ENCODE data around the gene RADIL.

RADIL gene

GRCh38 chr7:4789194-4790077, 94.1 kb downstream of the RADIL start:
- DNase-seq: no peak

- DNase-seq: no peak
These were observed 94.8 kb downstream of the RADIL start for GRCh38 chr7:4788627-4789189.

GRCh38 chr7:4787947-4788626, 95.4 kb downstream of the RADIL start:
- DNase-seq: no peak

- DNase-seq: no peak
These were observed 96.0 kb downstream of the RADIL start for GRCh38 chr7:4787541-4787940.

GRCh38 chr7:4786015-4786414, 97.5 kb downstream of the RADIL start:
- DNase-seq: no peak

GRCh38 chr7:4785371-4785770, 98.1 kb downstream of the RADIL start:
- DNase-seq: no peak

- no peak for DNase-seq
These were observed 98.7 kb downstream of the RADIL start for GRCh38 chr7:4784799-4785198.

GRCh38 chr7:4783762-4784351, 99.7 kb downstream of the RADIL start:
- DNase-seq: peak; percentile 33

GRCh38 chr7:4783292-4783652, 100.2 kb downstream of the RADIL start:
- DNase-seq: no peak

- DNase-seq: no peak
These were observed 100.9 kb downstream of the RADIL start for GRCh38 chr7:4782333-4783291.

GRCh38 chr7:4781366-4782069, 102.0 kb downstream of the RADIL start:
- no peak for DNase-seq

GRCh38 chr7:4779118-4779517, 104.4 kb downstream of the RADIL start:
- DNase-seq: no peak

GRCh38 chr7:4775848-4776623, 107.5 kb downstream of the RADIL start:
- DNase-seq: no peak

- peak; percentile 95 for DNase-seq
These were observed 108.2 kb downstream of the RADIL start, which contains the start of gene AP5Z1 for GRCh38 chr7:4775250-4775847. TSS of gene AP5Z1 (plus strand) at chr7:4775623. CDS start at chr7:4775716, 93 bp downstream.

GRCh38 chr7:4774658-4775249, 108.8 kb downstream of the RADIL start:
- peak; percentile 30 for DNase-seq

- no peak for DNase-seq
These were observed 109.5 kb downstream of the RADIL start for GRCh38 chr7:4774007-4774406.

GRCh38 chr7:4772306-4772705, 111.2 kb downstream of the RADIL start:
- no peak for DNase-seq

GRCh38 chr7:4771737-4772136, 111.8 kb downstream of the RADIL start:
- no peak for DNase-seq

- DNase-seq: no peak
These were observed 112.6 kb downstream of the RADIL start for GRCh38 chr7:4770886-4771285.

- DNase-seq: no peak
These were observed 113.8 kb downstream of the RADIL start for GRCh38 chr7:4769761-4770160.

Data from left hindlimb (tissue), 1 donor.